Upper lobe of right lung (tissue), 1 donor: ENCODE measurements around the gene NMRAL1. TPM values are rescaled to one million over a fixed set of nuclear protein-coding genes. Genes with fewer than 3 reads are reported as not detected.

Experiments
- ATAC-seq: fragments of 200-7000 bp; cut with Tn5 transposase; one replicate; pipeline ENCODE4 v1.9.1; 2020; ENCODE audit warnings: mild to moderate bottlenecking, moderate library complexity
- DNase-seq: peaks from one replicate; pipeline ENCODE4 v3.0.0-alpha.2; 2020
- H3K27ac ChIP-seq: fragments of 200-600 bp; one replicate; pipeline ENCODE4 v1.8.0; 2022
- H3K27me3 ChIP-seq: fragments of 200-600 bp; one replicate; pipeline ENCODE4 v1.8.0; 2022; ENCODE audit warnings: mild to moderate bottlenecking
- H3K36me3 ChIP-seq: fragments of 200-600 bp; one replicate; pipeline ENCODE4 v1.8.0; 2022
- H3K4me1 ChIP-seq: fragments of 200-600 bp; one replicate; pipeline ENCODE4 v1.8.0; 2022
- H3K4me3 ChIP-seq: fragments of 200-600 bp; one replicate; pipeline ENCODE4 v1.8.0; 2022; ENCODE audit warnings: mild to moderate bottlenecking
- H3K9me3 ChIP-seq: fragments of 200-600 bp; one replicate; pipeline ENCODE4 v1.8.0; 2022
- CTCF ChIP-seq: fragments of 200-600 bp; IDR thresholded peaks from one replicate; pipeline ENCODE4 v1.8.0; 2022; ENCODE audit warnings: antibody characterized with exemption
- intact Hi-C: fragments of 100-400 bp; cut with DNase I; formaldehyde crosslinking; loops from one replicate; pipeline ENCODE4 v1.11.0; 2022
- total RNA-seq: library from RNA; stranded (reverse); fragmentation: NEBNext Ultra II Directional; extraction: Animal tissue kit (Norgen Biotek cat#: 25700); gene quantifications from one replicate; pipeline ENCODE4 v1.2.1, GENCODE V29; 2021
- donor health status: DM: no; HTN: yes; CAD: no; lungs with severe emphysema.

NMRAL1 gene
- total RNA-seq, 1 donor from 2014 or later, result 39.0 TPM

GRCh38 chr16:4494746-4495490, 20.5 kb upstream of the NMRAL1 start:
- intact Hi-C loops, result no loop called here
- Histone ChIP-seq H3K36me3 (peaks cover 28% of the 10 kb centered on the region), H3K4me1 (peaks cover 10% of the 10 kb centered on the region), H3K27ac (peak overlapping the region; percentile 24), H3K27me3 (no peaks in the 10 kb centered on the region), H3K9me3 (no peaks in the 10 kb centered on the region), H3K4me3 (no peak overlapping the region)
- no peak for TF ChIP-seq CTCF
- peak; percentile 43 for ATAC-seq
- DNase-seq, result no peak

- TF ChIP-seq CTCF, result no peak
- H3K4me3 ChIP-seq, result no peak overlapping the region
- no peak for ATAC-seq
- H3K9me3 ChIP-seq, result no peaks in the 10 kb centered on the region
- intact Hi-C loops, result no loop called here
- no peaks in the 10 kb centered on the region for H3K27me3 ChIP-seq
- peaks cover 31% of the 10 kb centered on the region for H3K4me1 ChIP-seq
- no peak overlapping the region for H3K27ac ChIP-seq
- H3K36me3 ChIP-seq, result peaks cover 28% of the 10 kb centered on the region
- no peak for DNase-seq
Observed at GRCh38 chr16:4491898-4492297, 17.5 kb upstream of the NMRAL1 start.

- Histone ChIP-seq H3K27me3 (no peaks in the 10 kb centered on the region), H3K27ac (peak overlapping the region; percentile 59), H3K4me1 (peaks cover 38% of the 10 kb centered on the region), H3K9me3 (no peaks in the 10 kb centered on the region), H3K36me3 (peaks cover 40% of the 10 kb centered on the region), H3K4me3 (no peak overlapping the region)
- DNase-seq (no peak), ATAC-seq (no peak)
- TF ChIP-seq CTCF, result no peak
- intact Hi-C loops, result no loop called here
Observed at GRCh38 chr16:4489030-4489429, 14.6 kb upstream of the NMRAL1 start.

DNA sequence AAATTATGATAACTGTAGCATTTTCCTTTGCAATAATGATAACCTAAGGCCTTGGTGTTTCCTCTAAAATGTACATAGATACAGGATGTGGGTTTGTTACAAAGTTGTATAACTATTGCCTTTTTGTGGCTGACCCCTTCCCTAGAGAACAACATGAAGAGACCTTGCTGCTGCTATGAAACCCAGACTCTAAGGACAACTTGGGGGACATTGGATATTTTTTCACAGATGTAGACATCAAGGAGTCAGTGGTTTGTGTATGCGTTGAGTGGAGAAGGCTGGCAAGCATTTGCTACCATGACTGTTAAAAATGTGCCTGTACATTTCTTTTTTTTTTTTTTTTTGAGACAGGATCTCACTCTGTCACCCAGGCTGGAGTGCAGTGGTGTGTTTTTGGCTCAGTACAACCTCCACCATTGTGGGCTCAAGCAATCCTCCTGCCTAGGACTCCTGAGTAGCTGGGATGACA, 14.1 kb upstream of the NMRAL1 start:
- Histone ChIP-seq H3K36me3 (peaks cover 44% of the 10 kb centered on the region), H3K4me3 (no peak overlapping the region), H3K27ac (peak overlapping the region; percentile 59), H3K4me1 (peaks cover 38% of the 10 kb centered on the region), H3K27me3 (no peaks in the 10 kb centered on the region), H3K9me3 (no peaks in the 10 kb centered on the region)
- intact Hi-C loops, result no loop called here
- ATAC-seq, result peak; percentile 20
- no peak for TF ChIP-seq CTCF
- DNase-seq, result no peak

DNA sequence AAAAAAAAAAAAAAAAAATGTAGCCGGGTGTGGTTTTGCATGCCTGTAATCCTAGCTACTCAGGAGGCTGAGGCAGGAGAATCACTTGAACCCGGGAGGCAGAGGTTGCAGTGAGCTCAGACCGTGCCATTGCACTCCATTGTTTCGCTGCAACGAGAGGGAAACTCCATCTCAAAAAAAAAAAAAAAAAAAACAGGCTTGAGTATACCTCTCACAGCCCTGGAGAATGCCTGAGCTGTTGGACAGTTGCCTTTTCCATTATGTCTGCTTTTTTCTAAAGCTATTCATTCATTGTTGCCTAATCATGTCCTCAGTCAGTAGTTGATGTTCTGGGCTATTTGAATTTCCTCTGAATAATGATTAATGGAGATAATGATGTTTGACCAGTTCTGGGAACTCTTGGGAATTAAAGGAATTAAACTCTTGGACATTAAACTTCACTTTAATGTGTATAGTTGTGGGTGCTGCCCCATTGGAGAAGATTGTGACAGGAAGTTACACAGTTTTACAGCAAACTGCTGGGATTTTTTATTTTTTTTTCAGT, 13.6 kb upstream of the NMRAL1 start:
- Histone ChIP-seq H3K9me3 (no peaks in the 10 kb centered on the region), H3K36me3 (peaks cover 40% of the 10 kb centered on the region), H3K4me1 (peaks cover 38% of the 10 kb centered on the region), H3K27ac (peak overlapping the region; percentile 59), H3K27me3 (no peaks in the 10 kb centered on the region), H3K4me3 (no peak overlapping the region)
- no peak for DNase-seq
- no peak for TF ChIP-seq CTCF
- intact Hi-C loops, result no loop called here
- ATAC-seq, result peak; percentile 60
